Aorta (tissue), 4 donors: ENCODE results near the gene FAM156B. TPM values are rescaled to one million over a fixed set of nuclear protein-coding genes. Genes with fewer than 3 reads are reported as not detected.

ENCODE experiments used
- polyA plus RNA-seq, 2 donors: library from polyadenylated mRNA; stranded (reverse); fragments of 200-250 nt; gene quantifications; one replicate each; pipeline ENCODE4 v1.2.3, GENCODE V29; 2013
- total RNA-seq, 2 donors: library from RNA; stranded (reverse); fragmentation: NEBNext Ultra II Directional; extraction: Animal tissue kit (Norgen Biotek cat#: 25700); gene quantifications; one replicate each; pipeline ENCODE4 v1.2.1, GENCODE V29; 2021
- donor health status: healthy with polysubstance abuse.
- donor health status: Bipolar disorder and iron deficiency.
- donor health status: DM: no; HTN: no; CAD: no.
- donor health status: DM: yes; HTN: yes; CAD: no.

The FAM156B gene
- total and polyA plus RNA-seq, 4 donors = 4.0 to 126 (median 17.8) TPM

Other genes starting within 250 kb of the FAM156B start
- not detected for gene SSX7, start 242.4 kb upstream of the FAM156B start, total RNA-seq
- not detected for gene SSX7, start 242.4 kb upstream of the FAM156B start, polyA plus RNA-seq
- not detected for gene SSX2, start 190.2 kb upstream of the FAM156B start, total RNA-seq
- not detected for gene SSX2, start 190.2 kb upstream of the FAM156B start, polyA plus RNA-seq
- not detected for gene SSX2B, start 146.1 kb upstream of the FAM156B start, total RNA-seq
- not detected for gene SSX2B, start 146.1 kb upstream of the FAM156B start, polyA plus RNA-seq
- not detected for gene SPANXN5, start 99.9 kb upstream of the FAM156B start, total RNA-seq
- gene SPANXN5, start 99.9 kb upstream of the FAM156B start, polyA plus RNA-seq = not detected
- not detected for gene XAGE5, start 86.0 kb upstream of the FAM156B start, total RNA-seq
- gene XAGE5, start 86.0 kb upstream of the FAM156B start, polyA plus RNA-seq = not detected
- gene XAGE3, start 29.2 kb upstream of the FAM156B start, total RNA-seq = not detected
- not detected for gene XAGE3, start 29.2 kb upstream of the FAM156B start, polyA plus RNA-seq
- 10 to 100 TPM; 14.7 to 29.5 TPM for gene FAM156A, start 61.2 kb downstream of the FAM156B start, total RNA-seq
- gene FAM156A, start 61.2 kb downstream of the FAM156B start, polyA plus RNA-seq = 10 to 100 TPM in 1 of 2 donors, 1 to 10 TPM in 1; 5.8 to 40.3 TPM
- 1 to 10 TPM; 4.0 to 7.1 TPM for gene GPR173, start 151.5 kb downstream of the FAM156B start, total RNA-seq
- gene GPR173, start 151.5 kb downstream of the FAM156B start, polyA plus RNA-seq = 1 to 10 TPM in 1 of 2 donors, under 1 TPM in 1; under 0.01 to 1.6 TPM
- gene TSPYL2, start 185.0 kb downstream of the FAM156B start, total RNA-seq = 10 to 100 TPM; 65.0 to 89.3 TPM
- gene TSPYL2, start 185.0 kb downstream of the FAM156B start, polyA plus RNA-seq = 100 to 1,000 TPM in 1 of 2 donors, 10 to 100 TPM in 1; 29.3 to 256 TPM
- 10 to 100 TPM; 16.6 to 27.7 TPM for gene KANTR, start 196.8 kb downstream of the FAM156B start, total RNA-seq
- gene KANTR, start 196.8 kb downstream of the FAM156B start, polyA plus RNA-seq = 1 to 10 TPM; 1.6 to 9.4 TPM